ENCODE data around the gene PCSK6.

- TF ChIP-seq POLR2A (IDR thresholded peaks at IDR 0.05; ENCODE audit: low read length) (no peak), GATA1 (IDR thresholded peaks at IDR 0.05; ENCODE audit: low read depth, low read length) (no peak)
These were observed 200.5 kb downstream of the PCSK6 start for GRCh38 chr15:101288905-101289513.

Data from erythroblast (primary cell).